ENCODE data around the gene TBC1D19.
A peak's percentile ranks its signal among the peaks of the same experiment; 100 is the strongest.
"Not testable (repeated sequence)": the region's sequence is repeated elsewhere in the genome, so short reads cannot be mapped to it uniquely, and the experiment has no call there.

Gene TBC1D19, protein sequence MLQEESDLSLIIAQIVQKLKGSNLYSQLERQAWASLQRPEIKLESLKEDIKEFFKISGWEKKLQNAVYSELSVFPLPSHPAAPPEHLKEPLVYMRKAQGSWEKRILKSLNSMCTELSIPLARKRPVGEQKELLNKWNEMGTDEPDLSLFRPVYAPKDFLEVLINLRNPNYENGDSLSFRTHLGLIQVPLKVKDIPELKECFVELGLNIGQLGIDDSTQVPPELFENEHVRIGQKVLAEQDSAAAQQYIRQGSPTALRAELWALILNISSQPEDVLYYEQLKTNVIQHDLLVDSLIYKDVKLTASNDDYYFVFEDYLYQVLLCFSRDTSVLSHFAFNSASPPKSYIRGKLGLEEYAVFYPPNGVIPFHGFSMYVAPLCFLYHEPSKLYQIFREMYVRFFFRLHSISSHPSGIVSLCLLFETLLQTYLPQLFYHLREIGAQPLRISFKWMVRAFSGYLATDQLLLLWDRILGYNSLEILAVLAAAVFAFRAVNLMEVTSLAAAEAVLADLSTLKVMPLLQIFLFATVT

DNA sequence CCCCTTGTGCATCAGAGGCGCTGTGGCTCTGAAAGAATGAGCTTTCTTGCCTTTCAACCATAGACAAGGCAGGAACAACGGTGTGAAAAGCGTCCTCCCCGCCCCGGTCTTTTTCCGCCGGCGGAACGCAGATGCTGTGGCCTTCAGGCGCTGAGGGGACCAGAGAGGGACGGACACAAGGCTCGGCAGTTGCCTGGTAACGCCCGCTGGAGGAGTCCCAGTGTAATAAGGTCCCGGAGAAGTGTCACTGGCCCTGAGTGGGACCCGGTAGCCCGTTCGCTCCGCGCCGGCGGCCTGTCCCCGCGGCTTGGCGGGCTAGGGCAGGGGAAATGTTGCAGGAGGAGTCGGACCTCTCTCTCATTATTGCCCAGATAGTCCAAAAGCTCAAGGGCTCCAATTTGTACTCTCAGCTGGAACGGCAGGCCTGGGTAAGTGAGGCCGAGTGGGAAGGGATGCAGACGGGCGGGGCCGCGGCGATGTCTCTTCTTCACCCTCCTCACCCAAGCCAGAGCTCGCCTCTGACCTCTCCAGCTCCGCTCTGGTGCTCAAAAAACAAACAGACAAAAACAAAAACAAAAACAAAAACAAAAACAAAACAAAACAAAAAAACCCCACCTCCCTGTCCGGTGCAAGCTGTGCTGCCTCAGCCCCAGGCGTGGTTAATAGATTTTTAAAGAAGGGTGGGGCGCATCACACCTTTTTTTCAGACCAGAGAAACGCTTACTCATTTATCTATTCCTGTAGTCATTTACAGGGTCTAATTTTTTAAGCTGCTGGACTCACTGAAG, at the start of gene TBC1D19:
Gene TBC1D19 (plus strand): TSS at position 220 of the 788 bp plus-strand sequence. CDS start 110 bp downstream, at position 330.
- DNase-seq: peak; percentile 93

GRCh38 chr4:26542991-26543390, 40.9 kb upstream of the TBC1D19 start:
- DNase-seq: no peak

DNA sequence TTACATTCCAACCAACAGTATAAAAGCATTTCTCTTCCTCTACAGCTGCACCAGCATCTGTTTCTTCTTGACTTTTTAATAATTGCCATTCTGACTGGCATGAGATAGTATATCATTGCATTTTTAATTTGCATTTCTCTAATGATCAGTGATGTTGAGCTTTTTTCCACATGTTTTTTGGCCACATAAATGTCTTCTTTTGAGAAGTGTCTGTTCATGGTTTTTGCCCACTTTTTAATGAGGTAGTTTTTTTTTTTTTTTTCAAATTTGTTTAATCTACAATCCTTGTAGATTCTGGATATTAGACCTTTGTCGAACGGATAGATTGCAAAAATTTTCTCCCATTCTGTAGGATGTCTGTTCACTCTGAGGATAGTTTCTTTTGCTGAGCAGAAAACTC, 39.5 kb upstream of the TBC1D19 start:
- no peak for DNase-seq

- DNase-seq: not testable (repeated sequence)
Measured at GRCh38 chr4:26548379-26548778, 35.5 kb upstream of the TBC1D19 start.

- no peak for DNase-seq
Measured at GRCh38 chr4:26557164-26557563, 26.7 kb upstream of the TBC1D19 start.

DNA sequence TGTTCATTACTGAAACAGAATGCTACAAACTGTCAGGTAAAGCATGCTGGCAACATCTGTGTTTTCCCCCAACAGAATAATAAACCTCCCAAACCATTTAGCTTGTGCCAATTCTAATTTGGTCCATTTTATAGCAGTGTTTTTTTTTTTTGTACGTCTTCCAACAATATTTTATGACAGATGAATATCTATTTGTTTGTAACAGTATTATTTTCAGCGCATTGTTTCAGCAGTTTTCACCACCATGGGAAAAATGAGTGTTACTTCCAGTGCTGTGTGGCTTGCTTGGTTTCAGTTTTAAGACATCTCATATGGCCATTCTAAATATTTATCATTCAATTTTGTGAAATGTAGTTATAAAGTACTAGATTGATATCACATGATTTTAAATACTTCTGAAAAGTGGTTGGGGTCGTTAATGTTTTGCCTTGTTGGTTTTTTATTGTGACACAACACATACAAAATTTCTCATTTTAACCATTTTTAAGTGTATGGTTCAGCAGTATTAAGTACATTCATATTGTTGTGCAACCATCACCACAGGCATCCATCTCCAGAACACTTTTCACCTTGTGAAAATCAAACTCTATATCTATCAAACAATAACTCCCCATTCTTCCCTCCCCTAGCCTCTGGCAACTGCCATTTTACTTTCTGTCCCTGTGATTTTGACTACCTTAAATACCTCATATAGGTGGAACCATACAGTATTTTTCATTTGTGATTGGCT, 25.6 kb upstream of the TBC1D19 start:
- DNase-seq: no peak

DNA sequence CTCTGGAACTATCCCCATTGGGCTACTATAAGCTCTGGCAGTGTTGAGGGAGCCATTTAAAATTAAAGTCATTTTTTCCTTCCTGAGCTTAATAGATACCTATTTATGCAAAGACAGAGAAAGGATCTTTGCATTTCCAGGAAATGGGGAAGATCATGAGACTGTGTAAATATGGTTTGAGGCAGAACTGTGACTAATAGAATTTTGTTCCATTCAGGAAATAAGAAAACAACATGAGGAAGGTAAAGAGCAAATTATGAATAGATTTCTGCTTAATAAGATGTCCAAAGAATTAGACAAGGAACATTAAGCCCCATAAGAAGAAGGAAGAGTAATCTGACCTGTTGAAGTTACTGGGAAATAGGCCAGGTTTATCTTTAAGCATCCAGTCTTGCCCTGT, 17.8 kb upstream of the TBC1D19 start:
- no peak for DNase-seq

DNA sequence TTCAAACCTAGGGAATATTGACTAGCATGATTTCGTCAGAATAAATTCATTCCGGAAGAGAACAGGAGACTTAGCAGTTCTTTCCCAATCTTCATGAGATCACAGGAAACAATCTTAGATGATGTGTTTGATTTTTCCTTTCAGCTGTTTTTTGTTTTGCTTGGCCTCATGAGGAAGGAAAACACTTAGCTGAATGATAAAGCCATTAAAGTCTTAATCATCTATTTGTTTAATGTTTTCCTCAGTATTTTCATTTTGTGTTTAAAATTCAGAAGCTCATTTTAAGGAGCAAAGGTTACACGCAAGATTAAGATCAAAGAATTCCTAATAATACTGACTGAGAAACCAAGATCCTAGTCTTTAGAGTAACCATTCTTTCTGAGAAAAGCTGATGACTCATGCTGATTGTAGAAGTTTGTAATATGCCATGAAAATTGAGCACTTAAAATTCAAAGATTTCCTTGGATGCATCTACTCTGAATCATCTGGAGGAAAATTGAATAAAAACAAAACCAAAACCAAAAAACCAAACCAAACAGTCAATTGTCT, 15.4 kb upstream of the TBC1D19 start:
- no peak for DNase-seq

DNA sequence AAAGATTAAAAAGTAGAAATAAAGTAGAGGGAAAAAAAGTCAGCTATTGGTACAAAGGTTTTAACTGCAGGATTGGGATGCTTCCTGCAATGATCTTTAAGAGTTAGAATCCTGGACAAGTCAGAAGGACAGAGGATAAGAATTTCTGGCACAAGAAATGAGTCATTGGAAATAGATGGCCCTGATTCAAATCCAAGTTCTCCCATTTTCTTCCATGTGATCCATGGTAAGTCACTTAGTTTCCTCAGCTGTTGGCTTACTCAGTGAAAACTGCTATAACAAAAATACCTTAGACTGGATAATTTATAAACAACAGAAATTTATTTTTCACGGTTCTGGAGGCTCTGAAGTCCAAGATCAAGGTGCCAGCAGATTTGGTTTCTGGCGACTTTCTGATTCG, 13.3 kb upstream of the TBC1D19 start:
- no peak for DNase-seq

- DNase-seq: no peak
Measured at GRCh38 chr4:26573389-26573794, 10.5 kb upstream of the TBC1D19 start.

GRCh38 chr4:26574563-26574962, 9.3 kb upstream of the TBC1D19 start:
- DNase-seq: no peak

- DNase-seq: no peak
Measured at GRCh38 chr4:26576231-26576739, 7.6 kb upstream of the TBC1D19 start.

GRCh38 chr4:26577066-26577465, 6.8 kb upstream of the TBC1D19 start:
- no peak for DNase-seq

- DNase-seq: no peak
Measured at GRCh38 chr4:26579169-26579568, 4.7 kb upstream of the TBC1D19 start.

DNA sequence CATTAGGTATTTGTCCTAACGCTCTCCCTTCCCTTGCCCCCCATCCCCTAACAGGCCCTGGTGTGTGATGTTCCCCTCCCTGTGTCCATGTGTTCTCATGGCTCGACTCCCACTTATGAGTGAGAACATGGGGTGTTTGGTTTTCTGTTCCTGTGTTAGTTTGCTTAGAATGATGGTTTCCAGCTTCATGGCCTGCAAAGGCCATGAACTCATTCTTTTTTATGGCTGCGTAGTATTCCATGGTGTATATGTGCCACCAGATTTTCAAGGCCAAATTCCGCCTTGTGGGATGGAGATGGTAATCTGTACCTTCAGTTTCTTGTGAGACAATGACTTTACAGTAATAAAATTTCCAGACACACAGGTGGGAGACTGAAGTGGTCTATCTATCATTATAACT, 2.5 kb upstream of the TBC1D19 start:
- not testable (repeated sequence) for DNase-seq

DNA sequence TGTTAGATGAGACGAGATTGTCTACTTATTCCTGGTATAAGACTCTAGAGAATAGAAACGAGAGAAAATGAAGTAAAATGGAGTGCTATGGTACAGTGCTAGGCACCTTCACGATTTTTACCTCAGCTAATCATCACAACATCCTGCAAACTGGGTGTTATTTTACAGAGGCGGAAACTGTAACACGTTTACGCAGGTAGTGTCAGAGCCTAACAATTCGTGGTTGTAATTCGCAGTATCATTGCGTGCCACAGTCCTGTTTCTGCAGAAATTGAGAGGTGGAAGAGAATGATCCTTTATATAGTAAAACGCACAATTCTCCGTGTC, 383 bp upstream of the TBC1D19 start:
- no peak for DNase-seq

GRCh38 chr4:26584725-26585124, 841 bp downstream of the TBC1D19 start:
- DNase-seq: no peak

DNA sequence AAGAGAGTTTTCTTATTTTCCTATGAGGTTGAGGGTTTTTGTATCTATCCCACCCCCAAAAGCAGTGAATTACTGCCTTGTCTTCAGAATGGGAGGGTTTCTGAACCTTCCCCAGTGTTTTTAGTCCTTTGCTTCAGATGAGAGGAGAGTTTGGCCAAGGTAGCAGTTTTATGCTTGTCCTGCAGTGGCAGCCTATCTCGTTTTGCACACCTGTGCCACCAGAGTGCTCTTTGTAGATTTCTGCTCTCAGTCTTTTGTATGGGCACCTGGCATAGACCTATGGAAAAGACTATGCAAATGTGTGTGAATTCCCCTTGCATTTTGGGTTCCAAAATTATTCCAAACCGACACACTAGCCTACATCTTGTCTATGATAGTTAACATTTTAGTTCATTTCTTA, 5.8 kb downstream of the TBC1D19 start:
- no peak for DNase-seq

GRCh38 chr4:26590639-26591038, 6.8 kb downstream of the TBC1D19 start:
- no peak for DNase-seq

- DNase-seq: not testable (repeated sequence)
Measured at GRCh38 chr4:26593557-26593956, 9.7 kb downstream of the TBC1D19 start.

- DNase-seq: no peak
Measured at GRCh38 chr4:26594371-26594770, 10.5 kb downstream of the TBC1D19 start.

GRCh38 chr4:26594778-26595177, 10.9 kb downstream of the TBC1D19 start:
- DNase-seq: no peak

- DNase-seq: no peak
Measured at GRCh38 chr4:26596843-26597242, 13.0 kb downstream of the TBC1D19 start.
